ENCODE results near the gene FUCA1.

FUCA1 gene

DNA sequence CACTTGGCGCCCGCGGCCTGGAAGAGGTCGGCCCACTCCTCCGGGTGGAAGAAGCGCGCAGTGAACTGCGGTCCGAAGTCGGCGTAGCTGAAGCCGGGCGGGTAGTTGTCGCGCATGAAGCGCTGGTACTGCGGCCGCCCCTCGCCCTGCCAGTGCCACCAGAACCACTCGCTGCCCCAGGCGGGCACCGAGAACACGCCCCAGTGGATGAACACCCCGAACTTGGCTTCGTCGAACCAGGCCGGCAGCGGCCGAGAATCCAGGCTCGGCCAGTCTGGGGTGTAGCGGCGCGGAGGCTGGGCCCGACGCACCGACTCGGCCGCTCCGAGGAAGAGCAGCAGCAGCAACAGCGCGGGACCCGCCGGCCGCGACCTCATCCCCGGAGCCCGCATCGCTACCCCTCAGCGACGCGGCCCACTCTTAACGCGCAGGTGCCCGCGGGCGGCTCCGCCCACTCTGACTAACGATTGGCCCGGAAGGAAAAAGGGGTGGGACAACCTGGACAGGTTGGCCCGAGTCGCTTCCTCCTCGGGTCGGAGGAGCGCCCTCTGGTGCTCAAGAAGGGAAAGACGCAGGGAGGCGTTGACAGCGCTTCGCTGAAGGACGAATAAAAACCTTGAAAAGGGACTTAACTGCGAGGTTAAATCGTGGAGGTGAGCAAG lies at the start of gene FUCA1:
Gene FUCA1 (minus strand): TSS at position 396 of the 662 bp plus-strand sequence. CDS start 4 bp downstream, at position 392.
- Histone ChIP-seq H3K4me3 (ENCODE audit: low read depth in 1 of 2, low read length in 2 of 2) (peak within 1 kb of the TSS; percentile 74 to 91), H3K4me1 (ENCODE audit: control insufficient read depth in 1 of 2, insufficient read depth in 2 of 2, low read length in 2 of 2) (peaks cover 0 to 9% of the 10 kb centered on the region in 2 donors), H3K27me3 (ENCODE audit: low read depth, low read length) (no peaks in the 10 kb centered on the region), H3K27ac (ENCODE audit: low read length) (peak within 1 kb of the TSS; percentile 34), H3K36me3 (ENCODE audit: control insufficient read depth in 1 of 2, insufficient read depth in 2 of 2, low read length in 2 of 2) (peaks cover 4 to 7% of the 10 kb centered on the region in 2 donors), H3K9me3 (ENCODE audit: control insufficient read depth in 1 of 2, low read length in 2 of 2) (no peaks in the 10 kb centered on the region)

DNA sequence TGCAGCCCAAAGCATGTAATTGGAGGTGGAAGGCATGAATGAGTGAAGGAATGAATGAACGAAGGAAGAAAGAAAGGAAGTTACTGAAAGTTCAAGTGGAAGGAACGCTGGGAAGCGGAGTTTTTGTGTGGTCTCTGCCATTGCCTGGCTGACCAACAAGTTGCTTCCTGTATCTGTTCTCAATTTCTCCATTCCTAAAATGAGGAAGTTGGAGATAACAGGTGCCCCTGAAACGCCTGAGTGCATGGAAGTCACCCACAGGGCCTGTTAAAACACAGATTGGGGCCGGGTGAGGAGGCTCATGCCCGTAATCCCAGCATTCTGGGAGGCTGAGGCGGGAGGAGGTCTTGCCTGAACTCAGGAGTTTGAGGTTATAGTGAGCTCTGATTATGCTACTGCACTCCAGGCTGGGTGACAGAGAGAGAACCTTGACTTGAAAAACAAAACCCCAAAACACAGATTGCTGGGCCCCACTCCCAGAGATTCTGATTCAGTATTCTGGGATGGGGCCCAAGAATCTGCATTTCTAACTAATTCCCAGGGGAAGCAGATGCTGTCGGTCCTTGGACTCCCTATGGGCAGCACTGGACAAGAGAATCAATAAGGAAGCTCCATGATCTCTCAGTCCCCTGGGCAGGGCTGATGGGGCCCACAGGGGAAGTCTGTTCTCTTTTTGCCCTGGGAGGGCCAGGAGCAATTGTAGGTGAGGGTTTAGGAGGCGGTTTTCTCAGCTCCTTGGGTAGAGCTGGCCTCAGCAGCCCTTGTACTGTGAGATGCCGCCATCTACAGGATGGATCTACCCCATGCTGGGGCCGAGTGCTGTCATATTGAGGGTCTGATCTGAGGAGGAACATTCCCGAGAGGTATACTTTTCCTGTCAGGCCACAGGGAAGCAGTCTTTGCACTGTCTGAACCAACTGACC lies 48.4 kb upstream of the FUCA1 start:
- Histone ChIP-seq H3K27ac (ENCODE audit: low read length) (no peak overlapping the region), H3K4me3 (ENCODE audit: low read depth in 1 of 2, low read length in 2 of 2) (no peak overlapping the region), H3K27me3 (ENCODE audit: low read depth, low read length) (no peaks in the 10 kb centered on the region), H3K36me3 (ENCODE audit: control insufficient read depth in 1 of 2, insufficient read depth in 2 of 2, low read length in 2 of 2) (no peaks in the 10 kb centered on the region), H3K4me1 (ENCODE audit: control insufficient read depth in 1 of 2, insufficient read depth in 2 of 2, low read length in 2 of 2) (peaks cover 2 to 12% of the 10 kb centered on the region in 2 donors), H3K9me3 (ENCODE audit: control insufficient read depth in 1 of 2, low read length in 2 of 2) (no peaks in the 10 kb centered on the region)

DNA sequence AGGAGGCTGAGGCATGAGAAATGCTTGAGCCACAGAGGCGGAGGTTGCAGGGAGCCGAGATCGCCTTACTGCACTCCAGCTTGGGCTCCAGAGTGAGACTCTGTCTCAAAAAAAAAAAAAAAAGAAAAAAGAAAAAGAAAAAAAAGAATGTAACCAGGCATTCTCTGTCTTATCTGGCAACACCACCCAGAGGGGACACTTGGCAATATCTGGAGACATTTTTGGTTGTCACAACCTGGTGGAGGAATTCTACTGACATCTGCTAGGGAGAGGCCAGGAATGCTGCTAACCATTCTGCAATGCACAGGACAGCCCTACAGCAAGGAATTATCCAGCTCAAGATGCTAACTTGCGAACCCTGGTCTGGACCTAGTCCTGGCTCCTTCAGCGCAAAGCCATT lies 47.4 kb upstream of the FUCA1 start:
- Histone ChIP-seq H3K4me1 (ENCODE audit: control insufficient read depth in 1 of 2, insufficient read depth in 2 of 2, low read length in 2 of 2) (peaks cover 4 to 8% of the 10 kb centered on the region in 2 donors), H3K27me3 (ENCODE audit: low read depth, low read length) (no peaks in the 10 kb centered on the region), H3K9me3 (ENCODE audit: control insufficient read depth in 1 of 2, low read length in 2 of 2) (no peaks in the 10 kb centered on the region), H3K27ac (ENCODE audit: low read length) (no peak overlapping the region), H3K36me3 (ENCODE audit: control insufficient read depth in 1 of 2, insufficient read depth in 2 of 2, low read length in 2 of 2) (no peaks in the 10 kb centered on the region), H3K4me3 (ENCODE audit: low read depth in 1 of 2, low read length in 2 of 2) (no peak overlapping the region)

DNA sequence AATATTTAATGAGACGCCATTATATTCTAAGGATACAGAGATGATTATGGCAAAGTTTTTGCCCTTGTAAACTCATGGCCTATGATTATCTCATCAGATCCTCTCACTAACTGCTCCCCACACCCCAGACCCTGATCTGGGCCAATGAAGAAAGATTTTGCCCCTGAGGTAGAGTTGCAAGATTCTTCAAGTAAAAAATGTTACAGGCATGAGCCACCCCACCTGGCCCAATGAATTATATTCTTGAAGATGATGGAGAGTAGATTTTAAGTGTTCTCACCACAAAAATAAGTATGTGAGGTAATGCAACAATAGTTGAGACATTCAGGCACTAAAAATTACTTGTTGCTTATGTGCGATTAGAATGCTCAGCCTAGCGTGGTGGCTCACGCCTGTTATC lies 46.8 kb upstream of the FUCA1 start:
- Histone ChIP-seq H3K9me3 (ENCODE audit: control insufficient read depth in 1 of 2, low read length in 2 of 2) (no peaks in the 10 kb centered on the region), H3K27ac (ENCODE audit: low read length) (no peak overlapping the region), H3K4me1 (ENCODE audit: control insufficient read depth in 1 of 2, insufficient read depth in 2 of 2, low read length in 2 of 2) (peaks cover 3 to 4% of the 10 kb centered on the region in 2 donors), H3K36me3 (ENCODE audit: control insufficient read depth in 1 of 2, insufficient read depth in 2 of 2, low read length in 2 of 2) (no peaks in the 10 kb centered on the region), H3K4me3 (ENCODE audit: low read depth in 1 of 2, low read length in 2 of 2) (no peak overlapping the region), H3K27me3 (ENCODE audit: low read depth, low read length) (no peaks in the 10 kb centered on the region)

DNA sequence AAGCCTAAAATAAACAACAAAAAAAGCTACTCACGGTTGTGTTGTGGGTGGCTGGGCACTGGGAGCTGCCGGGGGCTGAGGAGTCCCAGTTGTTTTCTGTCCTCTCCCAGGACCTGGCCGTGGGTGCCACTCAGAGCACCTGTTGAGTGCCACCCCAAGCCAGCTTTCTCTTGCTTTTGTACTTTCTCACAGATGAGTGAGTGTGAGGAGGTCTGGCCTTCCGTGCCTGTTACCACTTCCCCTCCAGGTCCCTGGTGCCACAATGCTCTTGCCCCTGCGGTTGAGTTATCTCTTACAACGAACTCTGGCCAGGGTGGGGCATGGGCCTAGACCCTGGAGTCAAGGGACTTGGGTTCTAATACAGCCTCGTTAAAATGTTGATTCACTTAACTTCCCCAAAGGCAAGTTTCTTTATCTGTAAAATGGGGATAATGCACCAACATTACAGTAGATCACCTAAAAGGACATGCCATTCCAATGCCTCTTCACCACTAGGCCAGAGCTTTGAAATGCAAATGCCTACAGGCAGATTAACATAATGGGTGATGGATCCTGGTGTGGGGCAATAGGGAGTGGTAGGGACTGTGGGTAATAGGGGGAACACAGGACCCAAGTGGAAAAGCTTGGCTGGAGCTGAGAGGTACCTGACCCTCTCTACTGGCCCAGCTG lies 45.3 kb upstream of the FUCA1 start, which contains the start of gene CNR2:
Gene CNR2 (minus strand): TSS at position 151 of the 669 bp plus-strand sequence. CDS start 37,745 bp downstream, outside the sequence.
- Histone ChIP-seq H3K27ac (ENCODE audit: low read length) (no peak within 1 kb of the TSS), H3K4me1 (ENCODE audit: control insufficient read depth in 1 of 2, insufficient read depth in 2 of 2, low read length in 2 of 2) (peaks cover 0 to 4% of the 10 kb centered on the region in 2 donors), H3K36me3 (ENCODE audit: control insufficient read depth in 1 of 2, insufficient read depth in 2 of 2, low read length in 2 of 2) (no peaks in the 10 kb centered on the region), H3K27me3 (ENCODE audit: low read depth, low read length) (no peaks in the 10 kb centered on the region), H3K4me3 (ENCODE audit: low read depth in 1 of 2, low read length in 2 of 2) (no peak within 1 kb of the TSS), H3K9me3 (ENCODE audit: control insufficient read depth in 1 of 2, low read length in 2 of 2) (no peaks in the 10 kb centered on the region)

DNA sequence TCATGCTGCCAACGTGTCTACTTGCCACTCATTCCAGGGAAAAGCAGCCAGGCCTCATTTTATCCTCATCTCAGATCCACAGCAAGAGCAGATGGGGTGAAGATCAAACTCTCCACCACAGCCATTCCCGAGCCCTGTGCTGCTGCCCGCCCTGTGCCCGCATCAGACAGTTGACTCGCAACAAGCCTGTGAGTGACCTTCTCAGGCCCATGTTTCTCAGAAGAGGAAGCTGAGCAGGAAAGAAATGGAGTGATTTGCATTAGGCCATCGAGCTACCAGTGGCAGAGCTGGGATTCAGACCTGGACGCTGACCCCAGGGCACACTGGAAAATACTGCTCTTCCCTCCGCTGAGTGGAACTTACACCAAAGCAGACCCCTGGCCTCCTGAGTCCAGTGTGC lies 43.8 kb upstream of the FUCA1 start:
- Histone ChIP-seq H3K4me1 (ENCODE audit: control insufficient read depth in 1 of 2, insufficient read depth in 2 of 2, low read length in 2 of 2) (peaks cover 0 to 4% of the 10 kb centered on the region in 2 donors), H3K36me3 (ENCODE audit: control insufficient read depth in 1 of 2, insufficient read depth in 2 of 2, low read length in 2 of 2) (no peaks in the 10 kb centered on the region), H3K27ac (ENCODE audit: low read length) (no peak overlapping the region), H3K27me3 (ENCODE audit: low read depth, low read length) (no peaks in the 10 kb centered on the region), H3K4me3 (ENCODE audit: low read depth in 1 of 2, low read length in 2 of 2) (no peak overlapping the region), H3K9me3 (ENCODE audit: control insufficient read depth in 1 of 2, low read length in 2 of 2) (no peaks in the 10 kb centered on the region)

DNA sequence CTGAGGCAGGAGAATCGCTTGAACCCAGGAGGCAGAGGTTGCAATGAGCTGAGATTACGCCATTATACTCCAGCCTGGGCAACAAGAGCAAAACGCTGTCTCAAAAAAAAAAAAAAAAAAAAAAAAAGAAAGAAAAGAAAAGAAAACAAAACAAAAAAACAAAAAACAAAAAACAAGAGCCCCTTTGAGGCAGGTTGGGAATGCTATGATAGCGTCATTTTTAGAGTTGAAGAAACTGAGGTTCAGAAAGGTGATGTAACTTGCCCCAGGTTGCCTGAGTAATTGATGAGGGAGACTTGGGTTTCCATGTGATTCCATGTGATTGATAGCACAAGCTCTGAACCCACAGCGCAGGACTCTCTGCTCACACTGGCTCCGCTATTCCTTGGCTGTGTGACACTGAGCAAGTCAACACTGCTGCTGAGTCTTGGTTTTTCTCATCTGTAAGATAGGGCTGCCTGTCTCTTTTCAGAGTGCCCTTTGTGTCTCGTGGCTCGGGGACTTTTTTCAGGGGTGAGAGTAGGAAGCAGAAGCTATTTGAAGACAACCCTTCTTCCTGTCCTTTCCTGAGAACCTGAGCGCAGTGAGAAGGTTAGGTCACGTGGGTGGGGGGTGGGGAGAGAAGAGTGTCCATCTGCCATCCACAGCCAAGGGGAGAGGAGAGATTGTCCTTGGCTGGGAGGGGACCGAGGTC lies 42.6 kb upstream of the FUCA1 start:
- Histone ChIP-seq H3K4me1 (ENCODE audit: control insufficient read depth in 1 of 2, insufficient read depth in 2 of 2, low read length in 2 of 2) (peaks cover 0 to 4% of the 10 kb centered on the region in 2 donors), H3K27ac (ENCODE audit: low read length) (no peak overlapping the region), H3K9me3 (ENCODE audit: control insufficient read depth in 1 of 2, low read length in 2 of 2) (no peaks in the 10 kb centered on the region), H3K4me3 (ENCODE audit: low read depth in 1 of 2, low read length in 2 of 2) (no peak overlapping the region), H3K27me3 (ENCODE audit: low read depth, low read length) (no peaks in the 10 kb centered on the region), H3K36me3 (ENCODE audit: control insufficient read depth in 1 of 2, insufficient read depth in 2 of 2, low read length in 2 of 2) (no peaks in the 10 kb centered on the region)

DNA sequence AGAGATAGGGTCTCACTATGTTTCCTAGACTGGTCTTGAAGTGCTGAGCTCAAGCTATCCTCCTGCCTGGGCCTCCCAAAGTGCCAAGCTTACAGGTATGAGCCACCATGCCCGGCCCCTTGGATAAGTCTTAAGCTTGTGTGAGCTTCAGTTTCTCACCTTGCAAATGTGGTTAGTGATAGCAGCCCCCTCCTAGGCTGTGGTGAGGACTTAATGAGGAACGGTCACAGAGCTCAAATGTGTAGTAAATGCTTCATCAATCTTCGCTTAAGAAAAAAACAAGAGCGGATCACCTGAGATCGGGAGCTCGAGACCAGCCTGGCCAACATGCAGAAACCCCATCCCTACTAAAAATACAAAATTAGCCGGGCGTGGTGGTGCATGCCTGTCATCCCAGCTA lies 42.1 kb upstream of the FUCA1 start:
- H3K27ac ChIP-seq (ENCODE audit: low read length) = no peak overlapping the region
- H3K36me3 ChIP-seq (ENCODE audit: control insufficient read depth in 1 of 2, insufficient read depth in 2 of 2, low read length in 2 of 2) = no peaks in the 10 kb centered on the region
- H3K4me1 ChIP-seq (ENCODE audit: control insufficient read depth in 1 of 2, insufficient read depth in 2 of 2, low read length in 2 of 2) = peaks cover 0 to 4% of the 10 kb centered on the region in 2 donors
- no peaks in the 10 kb centered on the region for H3K27me3 ChIP-seq (ENCODE audit: low read depth, low read length)
- no peaks in the 10 kb centered on the region for H3K9me3 ChIP-seq (ENCODE audit: control insufficient read depth in 1 of 2, low read length in 2 of 2)
- H3K4me3 ChIP-seq (ENCODE audit: low read depth in 1 of 2, low read length in 2 of 2) = no peak overlapping the region

DNA sequence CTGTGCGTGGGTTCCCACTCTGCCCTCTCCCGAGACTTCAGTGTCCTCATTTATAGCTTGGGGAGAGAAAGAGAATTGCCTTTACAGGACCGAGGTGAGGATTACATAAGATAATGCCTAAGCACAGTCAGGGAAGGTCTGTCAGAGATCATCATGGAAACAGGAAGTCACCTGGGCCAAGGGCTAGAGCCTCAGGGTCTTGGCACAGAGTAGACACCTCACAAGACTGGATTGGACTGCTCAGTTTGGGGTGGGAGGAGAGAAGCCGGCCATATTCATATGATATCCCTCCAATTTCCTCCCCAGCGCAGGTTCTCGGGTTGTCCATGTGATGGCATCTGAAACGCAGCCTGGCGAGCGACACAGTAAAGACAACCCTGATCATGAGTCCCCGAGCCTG lies 41.3 kb upstream of the FUCA1 start:
- no peaks in the 10 kb centered on the region for H3K9me3 ChIP-seq (ENCODE audit: control insufficient read depth in 1 of 2, low read length in 2 of 2)
- H3K27ac ChIP-seq (ENCODE audit: low read length) = no peak overlapping the region
- peaks cover 0 to 4% of the 10 kb centered on the region in 2 donors for H3K4me1 ChIP-seq (ENCODE audit: control insufficient read depth in 1 of 2, insufficient read depth in 2 of 2, low read length in 2 of 2)
- H3K36me3 ChIP-seq (ENCODE audit: control insufficient read depth in 1 of 2, insufficient read depth in 2 of 2, low read length in 2 of 2) = no peaks in the 10 kb centered on the region
- H3K27me3 ChIP-seq (ENCODE audit: low read depth, low read length) = no peaks in the 10 kb centered on the region
- no peak overlapping the region for H3K4me3 ChIP-seq (ENCODE audit: low read depth in 1 of 2, low read length in 2 of 2)

DNA sequence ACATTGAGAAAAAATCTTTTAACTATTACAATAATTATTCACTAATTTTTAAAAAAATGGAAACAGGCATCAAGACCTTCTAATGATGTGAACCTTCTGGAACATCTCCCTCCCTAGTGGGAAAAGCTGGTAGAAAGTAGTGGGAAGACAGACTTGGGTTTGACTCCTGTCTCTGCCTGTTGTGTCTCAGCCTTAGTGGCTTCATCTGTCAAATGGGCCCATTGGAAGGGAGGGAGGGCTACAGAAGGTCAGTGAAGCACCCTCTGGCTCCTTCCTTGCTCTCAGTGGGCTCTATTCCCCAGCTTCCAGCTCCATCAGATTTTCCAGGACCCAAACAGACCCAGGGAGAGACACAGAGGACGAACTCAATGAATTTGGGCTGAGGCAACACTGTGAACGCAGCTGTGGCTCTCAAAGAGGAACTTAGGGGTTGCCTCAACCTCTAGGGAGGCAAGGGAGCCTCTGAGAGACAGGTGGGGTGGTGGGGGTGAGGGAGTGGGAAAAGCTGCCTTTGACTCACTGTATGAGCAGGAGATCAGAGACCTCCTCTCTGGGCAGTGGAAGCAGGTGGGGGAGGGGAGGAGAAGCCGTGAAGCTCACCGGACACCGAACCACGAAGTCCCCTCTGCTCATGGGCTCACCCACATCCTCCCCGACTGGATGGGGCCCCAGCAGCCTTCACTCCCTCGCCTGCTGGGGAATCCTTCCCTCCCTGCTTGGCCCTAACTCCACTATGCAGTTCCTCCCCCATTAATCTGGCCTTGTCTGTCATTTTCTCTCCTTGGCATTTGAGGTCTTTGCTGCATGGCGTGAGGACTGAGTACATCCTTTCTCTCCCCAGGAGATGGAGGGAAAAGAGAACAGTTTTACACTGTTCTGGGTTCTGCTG lies 40.6 kb upstream of the FUCA1 start:
- Histone ChIP-seq H3K27me3 (ENCODE audit: low read depth, low read length) (peaks cover 3% of the 10 kb centered on the region), H3K9me3 (ENCODE audit: control insufficient read depth in 1 of 2, low read length in 2 of 2) (no peaks in the 10 kb centered on the region), H3K27ac (ENCODE audit: low read length) (no peak overlapping the region), H3K36me3 (ENCODE audit: control insufficient read depth in 1 of 2, insufficient read depth in 2 of 2, low read length in 2 of 2) (no peaks in the 10 kb centered on the region), H3K4me1 (ENCODE audit: control insufficient read depth in 1 of 2, insufficient read depth in 2 of 2, low read length in 2 of 2) (peaks cover 0 to 4% of the 10 kb centered on the region in 2 donors), H3K4me3 (ENCODE audit: low read depth in 1 of 2, low read length in 2 of 2) (no peak overlapping the region)

Measured in muscle layer of duodenum (tissue), 2 donors.